Lower lobe of right lung (tissue), 2 donors: Measurements from ENCODE around the gene FGF19. TPM values are rescaled to one million over a fixed set of nuclear protein-coding genes. Genes with fewer than 3 reads are reported as not detected.
"Not testable (repeated sequence)": the region's sequence is repeated elsewhere in the genome, so short reads cannot be mapped to it uniquely, and the experiment has no call there.

Experiments
- ATAC-seq, 2 donors: fragments of 200-7000 bp; cut with Tn5 transposase; one replicate each; pipeline ENCODE4 v1.9.1; 2020 to 2022; ENCODE audit warnings: mild to moderate bottlenecking in 2 of 2, moderate library complexity in 2 of 2
- DNase-seq: peaks from one replicate; pipeline ENCODE4 v3.0.0-alpha.2; 2020
- H3K27ac ChIP-seq: fragments of 200-600 bp; one replicate; pipeline ENCODE4 v1.8.0; 2022
- H3K27me3 ChIP-seq: fragments of 200-600 bp; one replicate; pipeline ENCODE4 v1.8.0; 2022; ENCODE audit warnings: low read depth
- H3K36me3 ChIP-seq: fragments of 200-600 bp; one replicate; pipeline ENCODE4 v1.8.0; 2022; ENCODE audit warnings: mild to moderate bottlenecking
- H3K4me1 ChIP-seq: fragments of 200-600 bp; one replicate; pipeline ENCODE4 v1.8.0; 2022
- H3K4me3 ChIP-seq: fragments of 200-600 bp; one replicate; pipeline ENCODE4 v1.8.0; 2022; ENCODE audit warnings: mild to moderate bottlenecking
- H3K9me3 ChIP-seq: fragments of 200-600 bp; one replicate; pipeline ENCODE4 v1.8.0; 2022
- CTCF ChIP-seq: fragments of 200-600 bp; IDR thresholded peaks from one replicate; pipeline ENCODE4 v1.8.0; 2022; ENCODE audit warnings: antibody characterized with exemption, mild to moderate bottlenecking
- intact Hi-C: fragments of 100-400 bp; cut with DNase I; formaldehyde crosslinking; loops from one replicate; pipeline ENCODE4 v1.11.0; 2022
- total RNA-seq: library from RNA; stranded (reverse); fragmentation: NEBNext Ultra II Directional; extraction: Animal tissue kit (Norgen Biotek cat#: 25700); gene quantifications from one replicate; pipeline ENCODE4 v1.2.1, GENCODE V29; 2021
- donor health status: DM: no; HTN: yes; CAD: no; lungs with severe emphysema.

Gene FGF19
- total RNA-seq, 1 donor from 2014 or later: not detected

- Histone ChIP-seq H3K27ac (no peak overlapping the region), H3K4me3 (no peak overlapping the region), H3K9me3 (no peaks in the 10 kb centered on the region), H3K4me1 (no peaks in the 10 kb centered on the region), H3K36me3 (no peaks in the 10 kb centered on the region), H3K27me3 (peaks cover 27% of the 10 kb centered on the region)
- intact Hi-C loops: no loop called here
- ATAC-seq (no peak), DNase-seq (no peak)
- TF ChIP-seq CTCF: no peak
Measured at GRCh38 chr11:69692422-69692821, 11.4 kb downstream of the FGF19 start.

- Histone ChIP-seq H3K27me3 (peaks cover 25% of the 10 kb centered on the region), H3K4me3 (no peak overlapping the region), H3K36me3 (no peaks in the 10 kb centered on the region), H3K4me1 (no peaks in the 10 kb centered on the region), H3K9me3 (no peaks in the 10 kb centered on the region), H3K27ac (no peak overlapping the region)
- TF ChIP-seq CTCF: no peak
- no peak for ATAC-seq
- no peak for DNase-seq
- intact Hi-C loops: no loop called here
Measured at GRCh38 chr11:69691463-69691862, 12.4 kb downstream of the FGF19 start.

- no peak for DNase-seq
- Histone ChIP-seq H3K27ac (no peak overlapping the region), H3K36me3 (no peaks in the 10 kb centered on the region), H3K9me3 (no peaks in the 10 kb centered on the region), H3K4me3 (no peak overlapping the region), H3K4me1 (peaks cover 6% of the 10 kb centered on the region), H3K27me3 (peaks cover 36% of the 10 kb centered on the region)
- intact Hi-C loops: loop anchor here (10.0 kb wide), 1 partner anchor 195 kb away; no protein-coding TSS in a partner anchor
- TF ChIP-seq CTCF: no peak
- no peak for ATAC-seq
Measured at GRCh38 chr11:69689484-69690319, 14.1 kb downstream of the FGF19 start.

- peaks cover 21% of the 10 kb centered on the region for H3K27me3 ChIP-seq
- DNase-seq, H3K4me3 ChIP-seq, H3K36me3 ChIP-seq, H3K27ac ChIP-seq, H3K9me3 ChIP-seq, H3K4me1 ChIP-seq, ATAC-seq: not testable (repeated sequence)
- intact Hi-C loops: loop anchor here (10.0 kb wide), 1 partner anchor 197 kb away; no protein-coding TSS in a partner anchor
Measured at GRCh38 chr11:69687969-69688771, 15.7 kb downstream of the FGF19 start.

GRCh38 chr11:69686856-69687255 is 17.0 kb downstream of the FGF19 start:
- ATAC-seq: no peak
- Histone ChIP-seq H3K9me3 (no peaks in the 10 kb centered on the region), H3K27me3 (peaks cover 20% of the 10 kb centered on the region), H3K36me3 (no peaks in the 10 kb centered on the region), H3K4me1 (peaks cover 6% of the 10 kb centered on the region), H3K4me3 (no peak overlapping the region), H3K27ac (no peak overlapping the region)
- intact Hi-C loops: loop anchor here (10.0 kb wide), 1 partner anchor 198 kb away; no protein-coding TSS in a partner anchor
- no peak for TF ChIP-seq CTCF
- no peak for DNase-seq
